GM12878 (cell line): Measurements from ENCODE around the gene CCDC85B. TPM values are rescaled to one million over a fixed set of nuclear protein-coding genes. Genes with fewer than 3 reads are reported as not detected.

Experiments
- ASH2L ChIP-seq: fragments of 300-600, 200-600 bp; sonication (generic); IDR thresholded peaks from 2 replicates; pipeline ENCODE4 v1.6.1; 2017; ENCODE audit warnings: low read depth, mild to moderate bottlenecking, borderline replicate concordance
- BRCA1 ChIP-seq: IDR thresholded peaks from 2 replicates; pipeline ENCODE4 v1.6.1; 2011; ENCODE audit warnings: low read depth, low read length, improper control_type of control experiment
- DPF2 ChIP-seq: fragments of 450-650 bp; IDR thresholded peaks from 2 replicates; pipeline ENCODE4 v1.6.1; 2017; ENCODE audit warnings: mild to moderate bottlenecking
- HCFC1 ChIP-seq: fragments of 150-350 bp; IDR thresholded peaks from 2 replicates; pipeline ENCODE4 v1.6.1; 2014; ENCODE audit warnings: low read length
- LARP7 ChIP-seq: fragments of 450-650 bp; IDR thresholded peaks from 2 replicates; pipeline ENCODE4 v1.6.1; 2017; ENCODE audit warnings: mild to moderate bottlenecking
- MEF2A ChIP-seq: IDR thresholded peaks from 2 replicates; pipeline ENCODE4 v1.6.1; 2011; ENCODE audit warnings: low read depth, mild to moderate bottlenecking, low read length, moderate library complexity; ENCODE audit not compliant: insufficient read depth
- NR2F1 ChIP-seq: fragments of 450-650 bp; conservative IDR thresholded peaks from 2 replicates; pipeline ENCODE4 v1.6.1; 2017; ENCODE audit warnings: mild to moderate bottlenecking
- POLR2A ChIP-seq: IDR thresholded peaks from 2 replicates; pipeline ENCODE4 v1.6.1; 2011; ENCODE audit warnings: low read depth, mild to moderate bottlenecking, low read length
- RB1 ChIP-seq: fragments of 450-650 bp; formaldehyde crosslinking; IDR thresholded peaks from 2 replicates; pipeline ENCODE4 v1.6.1; 2017; ENCODE audit warnings: mild to moderate bottlenecking, borderline replicate concordance
- ZNF217 ChIP-seq: fragments of 450-650 bp; IDR thresholded peaks from 2 replicates; pipeline ENCODE4 v1.6.1; 2017; ENCODE audit warnings: antibody characterized with exemption, mild to moderate bottlenecking
- ZNF622 ChIP-seq: fragments of 450-650 bp; IDR thresholded peaks from 2 replicates; pipeline ENCODE4 v1.6.1; 2017; ENCODE audit warnings: mild to moderate bottlenecking, inconsistent platforms
- polyA plus RNA-seq, 11 experiments: library from polyadenylated mRNA; depleted of rRNA in 4 of 11; unstranded in 6 of 11; stranded (reverse) in 5 of 11; fragments of >200 nt; fragmentation: Nextera tagmentation in 4 of 11; fragmentation: Illumina TruSeq in 1 of 11; extraction: Ambion mirVana in 4 of 11; extraction: Trizol in 1 of 11; gene quantifications; 1 replicate in 1 of 11; 2 replicates in 10 of 11; pipeline versions ENCODE4 v1.2.1 to v1.2.3, GENCODE V29; 2011 to 2016; ENCODE audit warnings: inconsistent platforms in 2 of 11, missing spikeins in 2 of 11, low read depth in 1 of 11
- total RNA-seq, 4 experiments: library from RNA; depleted of rRNA in 3 of 4; stranded (reverse); fragments of >200 nt in 3 of 4; fragmentation: Illumina TruSeq in 1 of 4; extraction: Trizol in 1 of 4; gene quantifications; 2 replicates each; pipeline versions ENCODE4 v1.2.1 to v1.2.3, GENCODE V29; 2013 to 2021
- TF ChIP-seq, protein P1 (sequence below): fragments of 450-650 bp; IDR thresholded peaks from 2 replicates; pipeline ENCODE4 v1.6.1; 2017; ENCODE audit warnings: antibody characterized with exemption, mild to moderate bottlenecking, moderate library complexity
- TF ChIP-seq, protein P2 (sequence below): fragments of 450-650 bp; IDR thresholded peaks from 2 replicates; pipeline ENCODE4 v1.6.1; 2018; ENCODE audit warnings: borderline replicate concordance, mild to moderate bottlenecking; ENCODE audit not compliant: partially characterized antibody
- TF ChIP-seq, protein P3 (sequence below): fragments of 450-650 bp; IDR thresholded peaks from 2 replicates; pipeline ENCODE4 v1.6.1; 2017; ENCODE audit warnings: low read depth, mild to moderate bottlenecking, moderate library complexity
- TF ChIP-seq, protein P4 (sequence below): IDR thresholded peaks from 2 replicates; pipeline ENCODE4 v1.6.1; 2011; ENCODE audit warnings: borderline replicate concordance, low read depth, mild to moderate bottlenecking, moderate library complexity, low read length; ENCODE audit not compliant: insufficient read depth, poor library complexity, severe bottlenecking
- TF ChIP-seq, protein P5 (sequence below): fragments of 450-650 bp; IDR thresholded peaks from 2 replicates; pipeline ENCODE4 v1.6.1; 2017; ENCODE audit warnings: borderline replicate concordance
- TF ChIP-seq, protein P6 (sequence below): IDR thresholded peaks from 2 replicates; pipeline ENCODE4 v1.6.1; 2012; ENCODE audit warnings: low read depth, low read length, improper control_type of control experiment

The CCDC85B gene
- total and polyA plus RNA-seq, 10 of the 15 experiments (the other 5 are each of a cell fraction or from before 2014, with no cell fraction given), result 0.32 to 114 (median 49.5) TPM

DNA sequence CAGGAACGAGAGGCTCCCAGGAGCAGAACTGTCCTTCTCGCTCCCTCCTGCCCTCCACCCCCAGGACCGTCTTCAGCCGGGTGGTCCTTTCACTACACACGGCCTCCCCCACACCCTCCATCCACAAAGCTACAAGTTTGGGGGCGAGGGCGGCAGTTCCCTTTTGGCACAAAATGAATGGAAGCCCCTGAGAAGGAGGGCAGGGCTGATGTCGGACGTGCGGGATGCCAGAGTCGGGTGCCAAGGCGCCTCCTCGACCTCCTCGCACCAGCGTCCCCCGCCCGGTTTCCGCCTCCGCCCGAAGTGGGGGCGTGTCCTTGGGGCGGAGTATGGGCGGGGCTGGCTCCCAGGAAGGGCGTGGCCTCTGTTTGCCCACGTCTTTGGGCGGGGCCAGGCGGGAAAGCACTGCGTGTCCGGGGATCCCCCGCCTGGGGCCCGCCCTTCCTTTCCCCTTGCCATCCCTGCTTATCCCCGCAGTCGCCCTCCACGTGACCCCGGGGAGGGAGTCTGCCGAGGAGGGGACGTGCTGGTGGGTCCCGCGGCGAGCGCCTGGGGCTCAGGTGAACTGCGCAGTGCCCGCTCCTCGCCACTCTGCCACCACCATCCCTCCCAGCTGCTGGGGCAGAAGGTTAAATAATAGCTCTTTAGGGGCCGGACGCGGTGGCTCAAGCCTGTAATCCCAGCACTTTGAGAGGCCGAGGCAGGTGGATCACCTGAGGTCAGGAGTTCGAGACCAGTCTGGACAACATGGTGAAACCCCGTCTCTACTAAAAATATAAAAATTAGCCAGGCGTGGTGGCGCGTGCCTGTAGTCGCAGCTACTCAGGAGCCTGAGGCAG is 16.9 kb upstream of the CCDC85B start (continued):
- TF ChIP-seq, protein P1, sequence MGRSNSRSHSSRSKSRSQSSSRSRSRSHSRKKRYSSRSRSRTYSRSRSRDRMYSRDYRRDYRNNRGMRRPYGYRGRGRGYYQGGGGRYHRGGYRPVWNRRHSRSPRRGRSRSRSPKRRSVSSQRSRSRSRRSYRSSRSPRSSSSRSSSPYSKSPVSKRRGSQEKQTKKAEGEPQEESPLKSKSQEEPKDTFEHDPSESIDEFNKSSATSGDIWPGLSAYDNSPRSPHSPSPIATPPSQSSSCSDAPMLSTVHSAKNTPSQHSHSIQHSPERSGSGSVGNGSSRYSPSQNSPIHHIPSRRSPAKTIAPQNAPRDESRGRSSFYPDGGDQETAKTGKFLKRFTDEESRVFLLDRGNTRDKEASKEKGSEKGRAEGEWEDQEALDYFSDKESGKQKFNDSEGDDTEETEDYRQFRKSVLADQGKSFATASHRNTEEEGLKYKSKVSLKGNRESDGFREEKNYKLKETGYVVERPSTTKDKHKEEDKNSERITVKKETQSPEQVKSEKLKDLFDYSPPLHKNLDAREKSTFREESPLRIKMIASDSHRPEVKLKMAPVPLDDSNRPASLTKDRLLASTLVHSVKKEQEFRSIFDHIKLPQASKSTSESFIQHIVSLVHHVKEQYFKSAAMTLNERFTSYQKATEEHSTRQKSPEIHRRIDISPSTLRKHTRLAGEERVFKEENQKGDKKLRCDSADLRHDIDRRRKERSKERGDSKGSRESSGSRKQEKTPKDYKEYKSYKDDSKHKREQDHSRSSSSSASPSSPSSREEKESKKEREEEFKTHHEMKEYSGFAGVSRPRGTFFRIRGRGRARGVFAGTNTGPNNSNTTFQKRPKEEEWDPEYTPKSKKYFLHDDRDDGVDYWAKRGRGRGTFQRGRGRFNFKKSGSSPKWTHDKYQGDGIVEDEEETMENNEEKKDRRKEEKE, result no peak
- TF ChIP-seq ZNF622 (no peak), ASH2L (no peak), RB1 (peak; percentile 53; the same call in 1 of the 2 replicates), BRCA1 (no peak), LARP7 (peak; percentile 14; the same call in 1 of the 2 replicates), MEF2A (no peak), POLR2A (peak; percentile 83), ZNF217 (peak; percentile 85), HCFC1 (no peak; the same call in 1 of the 2 replicates), NR2F1 (peak; percentile 87), DPF2 (no peak; the same call in none of the 2 replicates)
- TF ChIP-seq, protein P2, sequence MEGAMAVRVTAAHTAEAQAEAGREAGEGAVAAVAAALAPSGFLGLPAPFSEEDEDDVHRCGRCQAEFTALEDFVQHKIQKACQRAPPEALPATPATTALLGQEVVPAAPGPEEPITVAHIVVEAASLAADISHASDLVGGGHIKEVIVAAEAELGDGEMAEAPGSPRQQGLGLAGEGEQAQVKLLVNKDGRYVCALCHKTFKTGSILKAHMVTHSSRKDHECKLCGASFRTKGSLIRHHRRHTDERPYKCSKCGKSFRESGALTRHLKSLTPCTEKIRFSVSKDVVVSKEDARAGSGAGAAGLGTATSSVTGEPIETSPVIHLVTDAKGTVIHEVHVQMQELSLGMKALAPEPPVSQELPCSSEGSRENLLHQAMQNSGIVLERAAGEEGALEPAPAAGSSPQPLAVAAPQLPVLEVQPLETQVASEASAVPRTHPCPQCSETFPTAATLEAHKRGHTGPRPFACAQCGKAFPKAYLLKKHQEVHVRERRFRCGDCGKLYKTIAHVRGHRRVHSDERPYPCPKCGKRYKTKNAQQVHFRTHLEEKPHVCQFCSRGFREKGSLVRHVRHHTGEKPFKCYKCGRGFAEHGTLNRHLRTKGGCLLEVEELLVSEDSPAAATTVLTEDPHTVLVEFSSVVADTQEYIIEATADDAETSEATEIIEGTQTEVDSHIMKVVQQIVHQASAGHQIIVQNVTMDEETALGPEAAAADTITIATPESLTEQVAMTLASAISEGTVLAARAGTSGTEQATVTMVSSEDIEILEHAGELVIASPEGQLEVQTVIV, result no peak
- TF ChIP-seq, protein P3, sequence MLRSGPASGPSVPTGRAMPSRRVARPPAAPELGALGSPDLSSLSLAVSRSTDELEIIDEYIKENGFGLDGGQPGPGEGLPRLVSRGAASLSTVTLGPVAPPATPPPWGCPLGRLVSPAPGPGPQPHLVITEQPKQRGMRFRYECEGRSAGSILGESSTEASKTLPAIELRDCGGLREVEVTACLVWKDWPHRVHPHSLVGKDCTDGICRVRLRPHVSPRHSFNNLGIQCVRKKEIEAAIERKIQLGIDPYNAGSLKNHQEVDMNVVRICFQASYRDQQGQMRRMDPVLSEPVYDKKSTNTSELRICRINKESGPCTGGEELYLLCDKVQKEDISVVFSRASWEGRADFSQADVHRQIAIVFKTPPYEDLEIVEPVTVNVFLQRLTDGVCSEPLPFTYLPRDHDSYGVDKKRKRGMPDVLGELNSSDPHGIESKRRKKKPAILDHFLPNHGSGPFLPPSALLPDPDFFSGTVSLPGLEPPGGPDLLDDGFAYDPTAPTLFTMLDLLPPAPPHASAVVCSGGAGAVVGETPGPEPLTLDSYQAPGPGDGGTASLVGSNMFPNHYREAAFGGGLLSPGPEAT, result peak; percentile 79
- TF ChIP-seq, protein P4, sequence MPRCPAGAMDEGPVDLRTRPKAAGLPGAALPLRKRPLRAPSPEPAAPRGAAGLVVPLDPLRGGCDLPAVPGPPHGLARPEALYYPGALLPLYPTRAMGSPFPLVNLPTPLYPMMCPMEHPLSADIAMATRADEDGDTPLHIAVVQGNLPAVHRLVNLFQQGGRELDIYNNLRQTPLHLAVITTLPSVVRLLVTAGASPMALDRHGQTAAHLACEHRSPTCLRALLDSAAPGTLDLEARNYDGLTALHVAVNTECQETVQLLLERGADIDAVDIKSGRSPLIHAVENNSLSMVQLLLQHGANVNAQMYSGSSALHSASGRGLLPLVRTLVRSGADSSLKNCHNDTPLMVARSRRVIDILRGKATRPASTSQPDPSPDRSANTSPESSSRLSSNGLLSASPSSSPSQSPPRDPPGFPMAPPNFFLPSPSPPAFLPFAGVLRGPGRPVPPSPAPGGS, result no peak
- TF ChIP-seq, protein P5, sequence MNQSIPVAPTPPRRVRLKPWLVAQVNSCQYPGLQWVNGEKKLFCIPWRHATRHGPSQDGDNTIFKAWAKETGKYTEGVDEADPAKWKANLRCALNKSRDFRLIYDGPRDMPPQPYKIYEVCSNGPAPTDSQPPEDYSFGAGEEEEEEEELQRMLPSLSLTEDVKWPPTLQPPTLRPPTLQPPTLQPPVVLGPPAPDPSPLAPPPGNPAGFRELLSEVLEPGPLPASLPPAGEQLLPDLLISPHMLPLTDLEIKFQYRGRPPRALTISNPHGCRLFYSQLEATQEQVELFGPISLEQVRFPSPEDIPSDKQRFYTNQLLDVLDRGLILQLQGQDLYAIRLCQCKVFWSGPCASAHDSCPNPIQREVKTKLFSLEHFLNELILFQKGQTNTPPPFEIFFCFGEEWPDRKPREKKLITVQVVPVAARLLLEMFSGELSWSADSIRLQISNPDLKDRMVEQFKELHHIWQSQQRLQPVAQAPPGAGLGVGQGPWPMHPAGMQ, result no peak
- TF ChIP-seq, protein P6, sequence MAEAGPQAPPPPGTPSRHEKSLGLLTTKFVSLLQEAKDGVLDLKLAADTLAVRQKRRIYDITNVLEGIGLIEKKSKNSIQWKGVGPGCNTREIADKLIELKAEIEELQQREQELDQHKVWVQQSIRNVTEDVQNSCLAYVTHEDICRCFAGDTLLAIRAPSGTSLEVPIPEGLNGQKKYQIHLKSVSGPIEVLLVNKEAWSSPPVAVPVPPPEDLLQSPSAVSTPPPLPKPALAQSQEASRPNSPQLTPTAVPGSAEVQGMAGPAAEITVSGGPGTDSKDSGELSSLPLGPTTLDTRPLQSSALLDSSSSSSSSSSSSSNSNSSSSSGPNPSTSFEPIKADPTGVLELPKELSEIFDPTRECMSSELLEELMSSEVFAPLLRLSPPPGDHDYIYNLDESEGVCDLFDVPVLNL, result no peak
